ENCODE measurements around the gene FSTL5. TPM values are rescaled to one million over a fixed set of nuclear protein-coding genes. Genes with fewer than 3 reads are reported as not detected.

FSTL5 gene
- total RNA-seq, 2 donors from 2014 or later, result 0.24 to 1.1 TPM

DNA sequence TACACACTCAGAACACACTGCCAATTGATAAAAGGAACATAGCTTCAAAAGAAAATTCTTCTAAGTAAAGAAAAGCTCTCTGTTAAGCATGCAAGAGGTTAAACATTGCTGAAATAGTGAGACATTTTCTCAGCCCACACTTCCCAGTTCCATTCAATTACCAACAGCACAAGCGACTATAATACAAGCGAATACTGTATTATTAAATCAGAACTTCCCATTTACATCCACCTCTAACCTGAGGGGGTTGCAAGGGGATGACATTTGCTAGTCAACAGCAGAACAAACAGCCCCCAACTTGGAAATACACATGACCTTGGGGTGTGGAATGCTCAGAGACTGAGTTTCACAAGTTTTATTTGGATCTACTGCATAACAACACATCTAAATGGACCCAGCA, 1.1 kb downstream of the FSTL5 start:
- no peak overlapping the region for H3K4me3 Mint-ChIP-seq
- H3K27me3 Mint-ChIP-seq (ENCODE audit: insufficient read depth), result peaks cover 3% of the 10 kb centered on the region
- no peak overlapping the region for H3K27ac Mint-ChIP-seq

DNA sequence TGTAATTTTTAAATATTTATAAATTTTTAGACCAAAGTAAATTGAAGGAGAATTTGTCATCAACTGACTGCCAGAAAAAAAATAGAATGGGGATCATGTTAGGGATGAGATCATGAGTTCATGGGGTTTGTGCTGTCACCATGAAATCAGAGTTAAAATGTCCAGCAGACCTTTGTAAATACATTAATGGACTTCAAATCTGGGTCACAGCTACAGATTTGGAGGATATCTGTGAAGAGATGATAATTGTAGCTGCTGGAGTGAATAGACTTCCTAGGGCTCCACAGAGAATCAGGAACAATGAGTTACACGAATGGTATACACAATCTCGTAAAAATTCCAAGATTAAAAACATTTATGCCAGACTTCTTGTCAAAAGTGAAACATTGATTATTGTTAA, 6.6 kb downstream of the FSTL5 start:
- no peak for TF ChIP-seq CTCF (conservative IDR thresholded peaks at IDR 0.05)
- Histone ChIP-seq H3K4me1 (ENCODE audit: control insufficient read depth, insufficient read depth, low read length) (peaks cover 6% of the 10 kb centered on the region), H3K4me3 (ENCODE audit: low read length) (no peak overlapping the region), H3K27ac (ENCODE audit: low read depth, low read length) (no peak overlapping the region), H3K9me3 (ENCODE audit: control insufficient read depth, low read length) (no peaks in the 10 kb centered on the region), H3K27me3 (ENCODE audit: control insufficient read depth, insufficient read depth, low read length, poor library complexity, severe bottlenecking) (peaks cover 5% of the 10 kb centered on the region), H3K36me3 (ENCODE audit: control insufficient read depth, insufficient read depth, low read length) (no peaks in the 10 kb centered on the region), H3K9ac (ENCODE audit: extremely low read depth, low read length, poor library complexity, severe bottlenecking) (no peak overlapping the region)
- WGBS, 2 experiments (ENCODE audit: insufficient coverage in 1 of 2, insufficient read length in 1 of 2), result 93 to 100% methylated on average over 1 to 2 of the region's 2 CpGs
- H3K36me3 Mint-ChIP-seq (ENCODE audit: low read depth), result no peaks in the 10 kb centered on the region
- H3K9me3 Mint-ChIP-seq, result no peaks in the 10 kb centered on the region
- no peak for DNase-seq
- H3K4me1 Mint-ChIP-seq, result peaks cover 3% of the 10 kb centered on the region
- H3K27ac Mint-ChIP-seq, result no peak overlapping the region
- no peaks in the 10 kb centered on the region for H3K27me3 Mint-ChIP-seq (ENCODE audit: insufficient read depth)
- H3K4me3 Mint-ChIP-seq, result no peak overlapping the region

More for the DNA sequence above, 1.1 kb downstream of the FSTL5 start:
- Histone ChIP-seq H3K27me3 (ENCODE audit: control insufficient read depth, insufficient read depth, low read length, poor library complexity, severe bottlenecking) (peaks cover 5% of the 10 kb centered on the region), H3K9ac (ENCODE audit: extremely low read depth, low read length, poor library complexity, severe bottlenecking) (no peak overlapping the region), H3K9me3 (ENCODE audit: control insufficient read depth, low read length) (no peaks in the 10 kb centered on the region), H3K27ac (ENCODE audit: low read depth, low read length) (no peak overlapping the region), H3K36me3 (ENCODE audit: control insufficient read depth, insufficient read depth, low read length) (no peaks in the 10 kb centered on the region), H3K4me1 (ENCODE audit: control insufficient read depth, insufficient read depth, low read length) (peaks cover 9% of the 10 kb centered on the region), H3K4me3 (ENCODE audit: low read length) (no peak overlapping the region)
- H3K4me1 Mint-ChIP-seq, result peaks cover 10% of the 10 kb centered on the region
- 22% methylated on average over 2 of the region's 2 CpGs; no CpG with 5 or more reads in 1 of the 2 experiments for WGBS, 2 experiments (ENCODE audit: insufficient coverage in 1 of 2, insufficient read length in 1 of 2)
- TF ChIP-seq CTCF (conservative IDR thresholded peaks at IDR 0.05), result no peak
- DNase-seq, result peak; percentile 63
- H3K36me3 Mint-ChIP-seq (ENCODE audit: low read depth), result no peaks in the 10 kb centered on the region
- no peaks in the 10 kb centered on the region for H3K9me3 Mint-ChIP-seq

- Histone ChIP-seq H3K4me1 (ENCODE audit: control insufficient read depth, insufficient read depth, low read length) (peaks cover 6% of the 10 kb centered on the region), H3K4me3 (ENCODE audit: low read length) (no peak overlapping the region), H3K9ac (ENCODE audit: extremely low read depth, low read length, poor library complexity, severe bottlenecking) (no peak overlapping the region), H3K36me3 (ENCODE audit: control insufficient read depth, insufficient read depth, low read length) (no peaks in the 10 kb centered on the region), H3K27me3 (ENCODE audit: control insufficient read depth, insufficient read depth, low read length, poor library complexity, severe bottlenecking) (peaks cover 5% of the 10 kb centered on the region), H3K27ac (ENCODE audit: low read depth, low read length) (no peak overlapping the region), H3K9me3 (ENCODE audit: control insufficient read depth, low read length) (no peaks in the 10 kb centered on the region)
- WGBS, 2 experiments (ENCODE audit: insufficient coverage in 1 of 2, insufficient read length in 1 of 2), result 85 to 87% methylated on average over 3 to 7 of the region's 7 CpGs
- no peaks in the 10 kb centered on the region for H3K9me3 Mint-ChIP-seq
- H3K27ac Mint-ChIP-seq, result no peak overlapping the region
- TF ChIP-seq CTCF (conservative IDR thresholded peaks at IDR 0.05), result no peak
- no peak for DNase-seq
- no peaks in the 10 kb centered on the region for H3K36me3 Mint-ChIP-seq (ENCODE audit: low read depth)
- no peak overlapping the region for H3K4me3 Mint-ChIP-seq
- peaks cover 3% of the 10 kb centered on the region for H3K4me1 Mint-ChIP-seq
- H3K27me3 Mint-ChIP-seq (ENCODE audit: insufficient read depth), result no peaks in the 10 kb centered on the region
Observed at GRCh38 chr4:162154862-162155540, 8.8 kb downstream of the FSTL5 start.

Measured in endodermal cell (in vitro differentiated cells).